SK-N-MC (cell line): ENCODE data around the gene DNAH5.

ENCODE experiments used
- EZH2 ChIP-seq: fragments of 200-600 bp; sonication (generic); IDR thresholded peaks from one replicate; pipeline ENCODE4 v1.6.1; 2017; ENCODE audit warnings: antibody characterized with exemption
- FOXP2 ChIP-seq: optimal IDR thresholded peaks from 2 replicates; pipeline ENCODE3; 2011; ENCODE audit warnings: mild to moderate bottlenecking, moderate library complexity; ENCODE audit not compliant: insufficient read depth; ENCODE audit errors: extremely low read length, control extremely low read depth
- POLR2AphosphoS5 ChIP-seq: IDR thresholded peaks from 2 replicates; pipeline ENCODE4 v1.6.1; 2012; ENCODE audit warnings: mild to moderate bottlenecking, low read depth, low read length, borderline replicate concordance

DNA sequence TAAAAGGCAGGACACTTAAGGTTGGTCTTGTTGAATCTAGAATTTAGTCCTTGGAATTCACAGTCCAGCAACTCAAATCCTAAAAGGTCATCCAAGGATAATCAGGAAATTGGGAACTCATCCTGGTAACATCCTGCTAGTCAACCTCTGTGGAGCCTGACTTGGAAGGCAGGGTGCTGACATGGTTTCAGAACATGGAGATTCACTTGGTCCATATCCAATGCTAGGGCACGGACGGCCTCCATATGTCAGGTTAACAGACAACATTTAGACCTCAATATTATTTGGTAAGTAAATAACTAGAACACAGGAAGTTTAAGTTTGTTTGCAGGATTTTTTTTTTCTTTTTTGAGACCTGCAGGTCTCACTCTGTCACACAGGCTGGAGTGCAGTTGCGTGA lies 783 bp upstream of the DNAH5 start:
- TF ChIP-seq EZH2 (no peak), FOXP2 (no peak), POLR2AphosphoS5 (no peak)
